A549 (cell line): ENCODE data around the gene ABCF1. TPM values are rescaled to one million over a fixed set of nuclear protein-coding genes. Genes with fewer than 3 reads are reported as not detected.

Source experiments
- ATAC-seq, 2 experiments: fragments of 200-7000 bp in 1 of 2; fragments of >200 bp in 1 of 2; cut with Nextera tagmentation in 1 of 2; cut with Tn5 transposase in 1 of 2; 3 replicates each; pipeline versions ENCODE4 v1.8.0 to v1.9.1; 2018 to 2020; ENCODE audit warnings: mild to moderate bottlenecking in 1 of 2, moderate library complexity in 1 of 2
- CTCF ChIA-PET: fragments of 300-600 bp; sonication (Branson Sonifier 250); formaldehyde crosslinking; extraction: SDS; loops from one replicate; lab custom pipeline; 2021; ENCODE audit warnings: antibody characterized with exemption, inconsistent platforms; lab: Yijun Ruan, JAX
- POLR2A ChIA-PET: fragments of 350-600 bp; formaldehyde crosslinking; extraction: SDS; loops from one replicate; lab custom pipeline; 2021; ENCODE audit warnings: antibody characterized with exemption, inconsistent platforms; lab: Yijun Ruan, JAX
- DNase-seq, 2 experiments: peaks; one replicate each; pipeline versions ENCODE4 v3.0.0 to v3.0.0-alpha.2; 2011 to 2016; ENCODE audit warnings: low read depth in 1 of 2, low spot score in 1 of 2
- FAIRE-seq: peaks from 2 replicates; lab custom pipeline; 2011; peaks lifted over from hg19 to GRCh38; lab: Jason Lieb, UNC
- H3K27ac ChIP-seq, 2 experiments: fragments of >200 bp; sonication (Bioruptor Twin); formaldehyde crosslinking; 3 replicates each; pipeline ENCODE4 v1.5.1; 2016 to 2017
- H3K4me1 ChIP-seq: fragments of >200 bp; sonication (Bioruptor Twin); formaldehyde crosslinking; 3 replicates; pipeline ENCODE4 v1.6.1; 2016
- H3K4me2 ChIP-seq: fragments of >200 bp; sonication (Bioruptor Twin); formaldehyde crosslinking; 3 replicates; pipeline ENCODE4 v1.6.1; 2016
- H3K4me3 ChIP-seq: fragments of >200 bp; sonication (Bioruptor Twin); formaldehyde crosslinking; 3 replicates; pipeline ENCODE4 v1.5.1; 2016
- H3K9me3 ChIP-seq: fragments of >200 bp; sonication (Bioruptor Twin); formaldehyde crosslinking; 3 replicates; pipeline ENCODE4 v1.6.1; 2016
- BHLHE40 ChIP-seq: IDR thresholded peaks from 2 replicates; pipeline ENCODE4 v1.6.1; 2012; ENCODE audit warnings: low read depth, low read length, inconsistent platforms
- EHF ChIP-seq: fragments of 250-450 bp; sonication (Bioruptor Pico); IDR thresholded peaks from 2 replicates; pipeline ENCODE4 v1.5.0; 2020; ENCODE audit warnings: mild to moderate bottlenecking
- ESRRA ChIP-seq: fragments of 150-350 bp; IDR thresholded peaks from 2 replicates; pipeline ENCODE4 v1.6.1; 2014; ENCODE audit warnings: mild to moderate bottlenecking, low read length, borderline replicate concordance
- FOSL2 ChIP-seq, 2 experiments: fragments of 450-650 bp in 1 of 2; fragments of >200 bp in 1 of 2; sonication (Bioruptor Twin) in 1 of 2; formaldehyde crosslinking; IDR thresholded peaks; 2 replicates each; pipeline versions ENCODE4 v1.5.0 to v1.6.1; 2016 to 2020; ENCODE audit warnings: mild to moderate bottlenecking in 1 of 2, moderate library complexity in 1 of 2
- HEYL ChIP-seq: fragments of 250-450 bp; sonication (Bioruptor Pico); IDR thresholded peaks from 2 replicates; pipeline ENCODE4 v1.8.0; 2021; ENCODE audit warnings: mild to moderate bottlenecking, moderate library complexity
- HMGXB4 ChIP-seq: fragments of 250-450 bp; sonication (Bioruptor Pico); IDR thresholded peaks from 2 replicates; pipeline ENCODE4 v1.5.0; 2021; ENCODE audit warnings: mild to moderate bottlenecking, moderate library complexity, borderline replicate concordance
- HOXA7 ChIP-seq: fragments of 250-450 bp; sonication (Bioruptor Pico); IDR thresholded peaks from 2 replicates; pipeline ENCODE4 v1.5.0; 2020; ENCODE audit warnings: mild to moderate bottlenecking, moderate library complexity
- HOXB5 ChIP-seq: fragments of 250-450 bp; sonication (Bioruptor Pico); IDR thresholded peaks from 2 replicates; pipeline ENCODE4 v1.5.0; 2020; ENCODE audit warnings: mild to moderate bottlenecking, moderate library complexity
- JUN ChIP-seq, 2 experiments: fragments of >200 bp; sonication (Bioruptor Twin); formaldehyde crosslinking; IDR thresholded peaks; 2 replicates in 1 of 2; 3 replicates in 1 of 2; pipeline ENCODE4 v1.6.1; 2016 to 2017
- JUNB ChIP-seq: fragments of >200 bp; sonication (Bioruptor Twin); formaldehyde crosslinking; IDR thresholded peaks from 2 replicates; pipeline ENCODE4 v1.6.1; 2016
- MAX ChIP-seq: IDR thresholded peaks from 2 replicates; pipeline ENCODE4 v1.6.1; 2012
- MYC ChIP-seq: IDR thresholded peaks from 2 replicates; pipeline ENCODE4 v1.6.1; 2012; ENCODE audit warnings: mild to moderate bottlenecking, inconsistent platforms, low read length, improper control_type of control experiment, borderline replicate concordance
- NPAS2 ChIP-seq: fragments of 250-450 bp; sonication (Bioruptor Pico); IDR thresholded peaks from 2 replicates; pipeline ENCODE4 v1.8.0; 2022; ENCODE audit warnings: mild to moderate bottlenecking, moderate library complexity, borderline replicate concordance
- PHF8 ChIP-seq: fragments of 200-600 bp; sonication (generic); IDR thresholded peaks from 2 replicates; pipeline ENCODE4 v1.6.1; 2016; ENCODE audit warnings: low read depth, mild to moderate bottlenecking, antibody characterized with exemption, moderate library complexity, borderline replicate concordance
- POLR2A ChIP-seq: IDR thresholded peaks from 2 replicates; pipeline ENCODE4 v1.6.1; 2012; ENCODE audit warnings: mild to moderate bottlenecking, low read length
- RAD21 ChIP-seq, 2 experiments: fragments of >200 bp in 1 of 2; sonication (Bioruptor Twin) in 1 of 2; formaldehyde crosslinking in 1 of 2; IDR thresholded peaks in 1 of 2; conservative IDR thresholded peaks in 1 of 2; 2 replicates in 1 of 2; 3 replicates in 1 of 2; pipeline ENCODE4 v1.6.1; 2012 to 2018; ENCODE audit warnings: inconsistent platforms in 1 of 2
- RFX5 ChIP-seq: fragments of 450-650 bp; IDR thresholded peaks from 2 replicates; pipeline ENCODE4 v1.7.1; 2014; ENCODE audit warnings: antibody characterized with exemption, mild to moderate bottlenecking, moderate library complexity
- TFCP2L1 ChIP-seq: fragments of 250-450 bp; sonication (Bioruptor Pico); IDR thresholded peaks from 2 replicates; pipeline ENCODE4 v1.5.0; 2021; ENCODE audit warnings: mild to moderate bottlenecking
- TP53 ChIP-seq: fragments of 250-450 bp; sonication (Bioruptor Pico); IDR thresholded peaks from 2 replicates; pipeline ENCODE4 v1.5.0; 2021; ENCODE audit warnings: mild to moderate bottlenecking, moderate library complexity
- ZC3H11A ChIP-seq: fragments of 450-650 bp; IDR thresholded peaks from 2 replicates; pipeline ENCODE4 v1.6.1; 2014; ENCODE audit warnings: antibody characterized with exemption, mild to moderate bottlenecking
- WGBS: methylation state at CpG from one replicate; pipeline ENCODE4 v1.1.6; 2017; ENCODE audit errors: missing lambda C conversion rate; 5-methylcytosine and 5-hydroxymethylcytosine counted together
- polyA plus RNA-seq, 4 experiments: library from polyadenylated mRNA; depleted of rRNA in 3 of 4; stranded (reverse); fragments of >200 nt; fragmentation: RNase III in 1 of 4; extraction: RNeasy Plus Mini Kit Qiagen cat#74134 plus additional on column Dnase treatment in 1 of 4; gene quantifications; 2 replicates in 3 of 4; 3 replicates in 1 of 4; pipeline ENCODE4 v1.2.3, GENCODE V29; 2011 to 2017
- TF ChIP-seq, protein P1 (sequence below): fragments of 250-450 bp; sonication (Bioruptor Pico); IDR thresholded peaks from 2 replicates; pipeline ENCODE4 v1.5.0; 2020; ENCODE audit warnings: low read depth, mild to moderate bottlenecking, moderate library complexity
- TF ChIP-seq, protein P2 (sequence below): fragments of >200 bp; sonication (Bioruptor Twin); formaldehyde crosslinking; IDR thresholded peaks from 3 replicates; pipeline ENCODE4 v1.5.1; 2016

Gene ABCF1
- polyA plus RNA-seq, 2 of the 4 experiments (the other 2 are of a cell fraction): 31.0 to 72.0 TPM

DNA sequence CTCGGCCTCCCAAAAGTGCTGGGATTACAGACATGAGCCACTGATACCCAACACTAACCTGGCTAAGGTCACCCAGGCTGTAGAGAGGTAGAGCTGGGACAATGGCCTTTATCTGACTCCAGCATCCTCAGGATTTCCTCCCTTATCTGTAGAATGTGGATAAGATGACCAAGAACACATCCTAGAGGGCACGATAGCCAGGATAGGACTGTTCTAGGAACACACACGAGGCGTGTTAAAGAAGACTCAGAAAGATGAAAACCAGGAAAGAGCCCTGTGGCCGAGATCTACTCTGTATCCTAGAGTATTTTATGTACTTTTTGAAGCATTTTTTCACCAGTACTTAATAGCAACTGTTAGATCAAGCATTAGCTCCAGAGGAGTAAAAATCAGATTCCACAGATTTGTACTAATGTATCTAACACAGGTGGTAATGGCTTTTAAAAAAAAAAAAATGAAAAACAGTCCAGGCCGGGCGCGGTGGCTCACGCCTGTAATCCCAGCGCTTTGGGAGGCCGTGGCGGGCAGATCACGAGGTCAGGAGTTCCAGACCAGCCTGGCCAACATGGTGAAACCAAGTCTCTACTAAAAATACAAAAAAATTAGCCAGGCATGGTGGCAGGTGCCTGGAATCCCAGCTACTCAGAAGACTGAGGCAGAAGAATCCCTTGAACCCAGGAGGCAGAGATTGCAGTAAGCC lies 28.5 kb downstream of the ABCF1 start:
- ATAC-seq (no peak), FAIRE-seq (no peak), DNase-seq (no peak)
- ChIA-PET POLR2A (interaction anchor here (1.3 to 2.1 kb wide), 3 partner anchors 9 to 15 kb away, joined by 3 to 10 read pairs (median 9); no protein-coding TSS in a partner anchor), CTCF (interaction anchor here (0.9 to 3.8 kb wide), 5 partner anchors 10 to 117 kb away, joined by 3 to 24 read pairs (median 3); no protein-coding TSS in a partner anchor)
- Histone ChIP-seq H3K27ac (no peak overlapping the region), H3K4me1 (no peaks in the 10 kb centered on the region), H3K4me3 (no peak overlapping the region), H3K4me2 (no peak overlapping the region), H3K9me3 (no peaks in the 10 kb centered on the region)
- 93% methylated on average over 13 of the region's 13 CpGs for WGBS
- TF ChIP-seq TP53: no peak

GRCh38 chr6:30600451-30600961 lies 29.3 kb downstream of the ABCF1 start:
- CTCF ChIA-PET: interaction anchor here (0.9 to 1.6 kb wide), 5 partner anchors 10 to 117 kb away, joined by 3 to 4 read pairs (median 3); no protein-coding TSS in a partner anchor
- FAIRE-seq (no peak), DNase-seq (peak in 1 of 2 experiments; percentile 26), ATAC-seq (no peak)
- Histone ChIP-seq H3K4me2 (no peak overlapping the region), H3K27ac (no peak overlapping the region), H3K9me3 (no peaks in the 10 kb centered on the region), H3K4me3 (no peak overlapping the region), H3K4me1 (no peaks in the 10 kb centered on the region)
- TF ChIP-seq HOXB5 (CRISPR knock-in tag): no peak
- no peak for TF ChIP-seq POLR2A
- no peak for TF ChIP-seq HOXA7 (CRISPR knock-in tag)
- TF ChIP-seq JUNB: no peak
- POLR2A ChIA-PET: interaction anchor here (0.9 to 2.1 kb wide), 4 partner anchors 10 to 29 kb away, joined by 3 to 10 read pairs (median 6); partner anchors contain the start of gene ABCF1
- WGBS: 94% methylated on average over 9 of the region's 10 CpGs

DNA sequence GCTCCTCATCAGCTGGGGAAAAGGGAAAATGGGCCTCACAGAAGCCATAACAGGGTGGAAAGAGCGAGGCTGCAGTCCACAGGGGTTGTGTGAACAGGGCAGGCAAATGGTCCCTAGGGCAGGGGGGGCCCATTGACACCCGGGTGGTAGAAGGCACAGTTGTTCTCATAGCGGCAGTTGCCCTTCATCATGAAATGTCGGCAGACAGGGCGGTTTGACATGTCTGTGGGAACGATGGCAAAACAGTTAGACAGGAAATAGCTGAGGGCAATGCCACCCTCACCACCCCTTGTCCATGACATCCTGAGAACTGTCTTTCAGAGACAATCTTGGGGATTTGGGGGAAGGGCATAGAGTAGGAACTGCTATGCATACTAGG lies 30.2 kb downstream of the ABCF1 start:
- no peak for TF ChIP-seq TP53
- TF ChIP-seq JUN (IDR thresholded peaks at IDR 0.05): no peak
- TF ChIP-seq RAD21 (conservative IDR thresholded peaks at IDR 0.05 in 1 of 2, IDR thresholded peaks at IDR 0.05 in 1 of 2): no peak
- no peak for TF ChIP-seq BHLHE40
- TF ChIP-seq, protein P1, sequence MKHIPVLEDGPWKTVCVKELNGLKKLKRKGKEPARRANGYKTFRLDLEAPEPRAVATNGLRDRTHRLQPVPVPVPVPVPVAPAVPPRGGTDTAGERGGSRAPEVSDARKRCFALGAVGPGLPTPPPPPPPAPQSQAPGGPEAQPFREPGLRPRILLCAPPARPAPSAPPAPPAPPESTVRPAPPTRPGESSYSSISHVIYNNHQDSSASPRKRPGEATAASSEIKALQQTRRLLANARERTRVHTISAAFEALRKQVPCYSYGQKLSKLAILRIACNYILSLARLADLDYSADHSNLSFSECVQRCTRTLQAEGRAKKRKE (CRISPR knock-in tag): no peak
- TF ChIP-seq MYC: no peak
- TF ChIP-seq TFCP2L1 (CRISPR knock-in tag): no peak
- TF ChIP-seq, protein P2, sequence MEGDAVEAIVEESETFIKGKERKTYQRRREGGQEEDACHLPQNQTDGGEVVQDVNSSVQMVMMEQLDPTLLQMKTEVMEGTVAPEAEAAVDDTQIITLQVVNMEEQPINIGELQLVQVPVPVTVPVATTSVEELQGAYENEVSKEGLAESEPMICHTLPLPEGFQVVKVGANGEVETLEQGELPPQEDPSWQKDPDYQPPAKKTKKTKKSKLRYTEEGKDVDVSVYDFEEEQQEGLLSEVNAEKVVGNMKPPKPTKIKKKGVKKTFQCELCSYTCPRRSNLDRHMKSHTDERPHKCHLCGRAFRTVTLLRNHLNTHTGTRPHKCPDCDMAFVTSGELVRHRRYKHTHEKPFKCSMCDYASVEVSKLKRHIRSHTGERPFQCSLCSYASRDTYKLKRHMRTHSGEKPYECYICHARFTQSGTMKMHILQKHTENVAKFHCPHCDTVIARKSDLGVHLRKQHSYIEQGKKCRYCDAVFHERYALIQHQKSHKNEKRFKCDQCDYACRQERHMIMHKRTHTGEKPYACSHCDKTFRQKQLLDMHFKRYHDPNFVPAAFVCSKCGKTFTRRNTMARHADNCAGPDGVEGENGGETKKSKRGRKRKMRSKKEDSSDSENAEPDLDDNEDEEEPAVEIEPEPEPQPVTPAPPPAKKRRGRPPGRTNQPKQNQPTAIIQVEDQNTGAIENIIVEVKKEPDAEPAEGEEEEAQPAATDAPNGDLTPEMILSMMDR: no peak
- Histone ChIP-seq H3K27ac (no peak overlapping the region), H3K4me2 (no peak overlapping the region), H3K4me1 (no peaks in the 10 kb centered on the region), H3K4me3 (no peak overlapping the region), H3K9me3 (no peaks in the 10 kb centered on the region)
- FAIRE-seq: no peak
- ATAC-seq: no peak
- DNase-seq: no peak
- POLR2A ChIA-PET: interaction anchor here (0.5 to 2.0 kb wide), 2 partner anchors 12 to 65 kb away, joined by 5 to 9 read pairs; no protein-coding TSS in a partner anchor
- WGBS: 91% methylated on average over 6 of the region's 6 CpGs
- CTCF ChIA-PET: interaction anchor here (1.6 kb wide), 1 partner anchor 56 kb away, joined by 4 read pairs; no protein-coding TSS in a partner anchor

DNA sequence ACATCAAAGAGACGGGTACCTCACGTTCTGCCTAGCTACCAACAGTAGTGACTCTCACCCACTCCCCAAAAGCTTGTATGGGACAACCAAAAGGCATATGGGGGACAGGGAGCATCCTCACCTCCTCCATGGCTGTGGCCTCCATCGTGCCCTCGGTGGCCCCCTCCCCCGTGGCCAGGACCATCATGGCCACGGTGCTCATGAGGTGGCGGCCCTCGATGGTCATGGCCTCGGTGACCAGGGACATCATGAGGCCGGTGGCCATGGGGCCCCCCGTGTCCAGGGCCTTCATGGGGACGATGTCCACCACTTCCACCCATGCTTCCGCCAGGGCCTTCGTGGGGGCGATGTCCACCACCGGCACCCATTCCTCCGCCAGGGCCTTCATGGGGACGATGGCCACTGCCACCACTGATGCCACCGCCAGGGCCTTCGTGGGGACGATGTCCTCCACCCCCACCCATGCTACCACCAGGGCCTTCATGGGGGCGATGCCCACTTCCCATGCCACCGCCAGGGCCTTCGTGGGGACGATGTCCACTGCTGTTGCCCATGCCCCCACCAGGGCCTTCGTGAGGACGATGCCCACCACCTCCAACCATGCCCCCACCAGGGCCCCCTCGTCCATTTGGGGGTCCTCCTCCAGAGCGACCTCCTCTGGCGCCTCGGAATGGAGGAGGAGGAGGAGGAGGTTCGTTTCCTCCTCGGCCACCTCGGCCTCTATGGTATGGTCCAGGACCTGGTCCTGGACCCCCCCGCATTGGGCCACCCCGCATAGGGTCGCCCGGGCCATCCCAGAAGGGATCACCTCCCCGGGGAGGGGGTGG lies 30.8 kb downstream of the ABCF1 start:
- ATAC-seq: no peak
- 90% methylated on average over 17 of the region's 39 CpGs for WGBS
- Histone ChIP-seq H3K4me1 (no peaks in the 10 kb centered on the region), H3K27ac (no peak overlapping the region), H3K4me3 (no peak overlapping the region), H3K4me2 (no peak overlapping the region), H3K9me3 (no peaks in the 10 kb centered on the region)
- no peak for DNase-seq
- CTCF ChIA-PET: interaction anchor here (1.6 kb wide), 1 partner anchor 57 kb away, joined by 4 read pairs; no protein-coding TSS in a partner anchor
- POLR2A ChIA-PET: interaction anchor here (0.5 to 2.0 kb wide), 2 partner anchors 11 to 65 kb away, joined by 5 to 9 read pairs; no protein-coding TSS in a partner anchor
- TF ChIP-seq NPAS2 (CRISPR knock-in tag) (no peak), HMGXB4 (CRISPR knock-in tag) (no peak), RAD21 (conservative IDR thresholded peaks at IDR 0.05 in 1 of 2, IDR thresholded peaks at IDR 0.05 in 1 of 2) (no peak), ZC3H11A (no peak), PHF8 (no peak), ESRRA (no peak), MYC (no peak), HOXA7 (CRISPR knock-in tag) (no peak), RFX5 (no peak), HEYL (CRISPR knock-in tag) (no peak), FOSL2 (IDR thresholded peaks at IDR 0.05) (no peak), FOSL2 (CRISPR knock-in tag; IDR thresholded peaks at IDR 0.05) (no peak), EHF (CRISPR knock-in tag) (no peak), MAX (no peak)
- no peak for FAIRE-seq
